SK-MEL-5 (cell line): Measurements from ENCODE around the gene CES5A. TPM values are rescaled to one million over a fixed set of nuclear protein-coding genes. Genes with fewer than 3 reads are reported as not detected.
"Not testable (repeated sequence)": the region's sequence is repeated elsewhere in the genome, so short reads cannot be mapped to it uniquely, and the experiment has no call there.

Experiments used
- DNase-seq: peaks from one replicate; pipeline ENCODE4 v3.0.0-alpha.2; 2016; ENCODE audit warnings: low read depth, low spot score
- in situ Hi-C: cut with HindIII; loops from 2 replicates; pipeline ENCODE4 v1.10.0; 2016; ENCODE audit warnings: low sequenced_read_pairs, high pct_unique_total_duplicates, low pct_unique_long_range_greater_than_20kb
- total RNA-seq: library from RNA; depleted of rRNA; stranded (reverse); fragments of >200 nt; shearing (Covaris generic); gene quantifications from 2 replicates; pipeline ENCODE4 v1.2.3, GENCODE V29; 2014; rRNA removed

Gene CES5A
- total RNA-seq, 1 experiment from 2014 or later: 1.0 TPM

- in situ Hi-C loops, DNase-seq: not testable (repeated sequence)
These were observed 61.0 kb downstream of the CES5A start for GRCh38 chr16:55814174-55814573.

DNA sequence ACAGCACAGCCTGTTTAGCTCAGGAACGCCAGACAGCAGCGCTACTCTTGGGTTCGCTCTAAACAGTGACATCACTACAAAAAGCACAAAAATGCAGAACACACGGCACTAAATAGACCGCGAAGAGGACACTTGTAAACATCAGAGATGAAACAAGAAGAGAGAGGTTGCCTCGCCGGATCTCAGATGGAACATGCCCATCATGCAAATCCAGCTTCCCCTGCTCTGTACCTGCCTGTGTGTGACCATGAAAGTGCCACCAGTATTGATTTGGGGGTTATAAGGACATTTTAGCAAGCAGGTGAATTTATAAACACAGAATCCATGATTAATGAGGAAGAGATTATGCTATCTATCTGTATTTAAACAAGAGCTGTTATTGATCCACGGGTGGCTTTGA is 61.4 kb downstream of the CES5A start:
- in situ Hi-C loops, DNase-seq: not testable (repeated sequence)

- in situ Hi-C loops: no loop called here
- DNase-seq: no peak
These were observed 62.2 kb downstream of the CES5A start for GRCh38 chr16:55812951-55813350.

DNA sequence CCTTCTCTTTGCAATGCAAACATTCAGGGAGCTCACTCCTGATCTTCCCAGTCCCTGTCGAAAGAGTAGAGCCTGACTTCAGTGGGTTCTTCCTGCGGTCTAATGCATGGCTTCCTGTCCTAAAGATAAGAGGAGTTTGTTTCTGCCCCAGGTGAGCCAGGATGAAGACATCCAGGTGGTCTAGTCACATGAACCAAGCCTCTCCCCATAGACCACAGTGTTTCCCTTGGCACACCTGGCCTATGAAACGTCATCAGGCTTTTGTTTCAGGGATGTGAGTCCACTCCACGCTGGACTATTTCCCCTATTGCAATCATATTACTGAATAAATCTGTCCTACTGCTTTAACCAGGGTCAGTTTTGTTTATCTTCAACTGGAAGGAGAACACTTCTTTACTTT is 63.4 kb downstream of the CES5A start:
- in situ Hi-C loops: no loop called here
- no peak for DNase-seq

- DNase-seq: no peak
- in situ Hi-C loops: no loop called here
These were observed 64.7 kb downstream of the CES5A start for GRCh38 chr16:55810451-55810961.

DNA sequence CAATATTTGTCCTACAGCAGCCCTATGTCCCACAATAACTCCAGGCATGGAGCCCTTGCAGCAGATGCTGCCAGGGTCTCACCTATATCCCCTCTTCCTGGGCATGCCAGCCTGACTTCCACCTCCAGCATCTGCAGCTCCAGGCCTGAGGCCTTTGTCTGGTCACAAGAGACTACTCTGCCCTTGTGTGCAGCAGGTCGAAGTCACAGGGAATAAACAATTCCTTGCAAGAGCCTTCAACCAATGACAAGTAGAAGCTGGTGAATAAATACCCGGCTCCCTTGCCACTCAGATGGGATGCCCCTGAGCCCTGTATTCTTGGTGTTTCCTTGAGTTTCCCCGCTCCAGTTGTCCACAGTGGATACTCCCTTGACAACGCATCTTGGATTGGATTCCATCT is 65.3 kb downstream of the CES5A start:
- in situ Hi-C loops: no loop called here
- no peak for DNase-seq

- DNase-seq: no peak
- in situ Hi-C loops: no loop called here
These were observed 65.8 kb downstream of the CES5A start for GRCh38 chr16:55809386-55809785.

GRCh38 chr16:55808286-55808685 is 66.9 kb downstream of the CES5A start:
- in situ Hi-C loops, DNase-seq: not testable (repeated sequence)

DNA sequence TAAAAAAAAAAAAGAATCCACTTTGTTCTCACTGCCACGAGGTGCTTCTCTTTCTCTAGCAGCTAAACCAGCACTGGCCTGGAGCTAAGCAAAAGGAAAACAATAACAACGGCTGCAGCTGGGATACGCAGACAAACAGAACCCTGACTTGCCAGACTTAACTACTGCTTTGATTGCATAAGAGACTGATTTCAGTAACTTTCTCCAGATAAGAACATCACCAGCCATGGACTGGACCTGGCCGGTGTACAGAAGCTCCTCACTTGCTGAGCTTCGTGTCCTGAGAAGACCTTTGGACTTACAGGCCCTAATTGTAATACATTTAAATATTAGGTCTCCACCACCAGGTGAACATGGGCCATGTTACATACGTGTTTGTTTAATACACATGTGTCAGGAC is 70.1 kb downstream of the CES5A start:
- DNase-seq, in situ Hi-C loops: not testable (repeated sequence)

- DNase-seq, in situ Hi-C loops: not testable (repeated sequence)
These were observed 71.5 kb downstream of the CES5A start for GRCh38 chr16:55803681-55804080.

Other genes starting within 250 kb of the CES5A start
- gene SLC6A2, start 219.4 kb downstream of the CES5A start, total RNA-seq: not detected in 2 replicates
- gene CES1, start 42.3 kb downstream of the CES5A start, total RNA-seq: 2.3 and 2.6 TPM in 2 replicates